HepG2 (cell line): Measurements from ENCODE around the gene EXPH5. TPM values are rescaled to one million over a fixed set of nuclear protein-coding genes. Genes with fewer than 3 reads are reported as not detected.

Source experiments
- ATAC-seq: fragments of 200-7000 bp; cut with Tn5 transposase; 3 replicates; pipeline ENCODE4 v1.9.1; 2020; ENCODE audit warnings: mild to moderate bottlenecking, moderate library complexity
- BruUV-seq: library from RNA; stranded (reverse); fragments of 400-500 nt; replicated peaks from 2 replicates; lab custom pipeline; 2021; lab: Mats Ljungman, UMichigan
- CTCF ChIA-PET: fragments of 300-600 bp; formaldehyde crosslinking; extraction: SDS; loops from one replicate; lab custom pipeline; 2021; ENCODE audit warnings: low total read pairs, inconsistent platforms, low intra/inter-chr PET ratio; lab: Yijun Ruan, JAX
- POLR2A ChIA-PET: fragments of 350-600 bp; sonication (Branson Sonifier 250); formaldehyde crosslinking; loops from one replicate; lab custom pipeline; 2020; ENCODE audit warnings: antibody characterized with exemption, inconsistent platforms; lab: Yijun Ruan, JAX
- DNase-seq: peaks from one replicate; pipeline ENCODE4 v3.0.0-alpha.2; 2015; ENCODE audit warnings: low spot score
- FAIRE-seq: peaks from 3 replicates; lab custom pipeline; 2011; peaks lifted over from hg19 to GRCh38; lab: Jason Lieb, UNC
- H2AFZ ChIP-seq: one replicate; pipeline ENCODE4 v1.6.1; 2011; ENCODE audit warnings: low read length, inconsistent platforms
- H3K27ac ChIP-seq: fragments of 300-600 bp; 3 replicates; pipeline ENCODE4 v1.8.0; 2011; ENCODE audit warnings: mixed run types, mild to moderate bottlenecking, mixed read lengths, low read length, inconsistent platforms; ENCODE audit not compliant: insufficient read depth; ENCODE audit errors: extremely low read length
- H3K27me3 ChIP-seq, 2 experiments: fragments of 200-600 bp in 1 of 2; 2 replicates in 1 of 2; 3 replicates in 1 of 2; pipeline versions ENCODE4 v1.6.0 to v1.8.0; 2011; ENCODE audit warnings: low read length in 2 of 2, mild to moderate bottlenecking in 2 of 2, moderate library complexity in 2 of 2, inconsistent platforms in 1 of 2; ENCODE audit not compliant: insufficient read depth in 2 of 2, control insufficient read depth in 1 of 2
- H3K36me3 ChIP-seq, 2 experiments: fragments of 200-600 bp in 1 of 2; replicated peaks in 1 of 2; 2 replicates in 1 of 2; 3 replicates in 1 of 2; pipeline versions ENCODE4 v1.5.1 to v1.8.0; 2011; ENCODE audit warnings: low read length in 2 of 2, inconsistent platforms in 1 of 2; ENCODE audit not compliant: insufficient read depth in 2 of 2, control insufficient read depth in 1 of 2
- H3K4me1 ChIP-seq: 2 replicates; pipeline ENCODE4 v1.5.1; 2012; ENCODE audit warnings: low read length, inconsistent platforms; ENCODE audit not compliant: insufficient read depth
- H3K4me2 ChIP-seq: 2 replicates; pipeline ENCODE4 v1.6.0; 2011; ENCODE audit warnings: low read depth, low read length, inconsistent platforms
- H3K4me3 ChIP-seq, 3 experiments: fragments of 200-600 bp in 1 of 3; sonication (generic), shearing (Covaris generic) in 1 of 3; replicated peaks in 1 of 3; 2 replicates each; pipeline ENCODE4 v1.5.1; 2011 to 2016; ENCODE audit warnings: low read length in 3 of 3, inconsistent platforms in 2 of 3, low read depth in 2 of 3, mild to moderate bottlenecking in 2 of 3, control low read depth in 1 of 3, mixed read lengths in 1 of 3; ENCODE audit not compliant: insufficient read depth in 1 of 3
- H3K79me2 ChIP-seq: one replicate; pipeline ENCODE4 v1.6.1; 2011; ENCODE audit warnings: low read length, inconsistent platforms; ENCODE audit not compliant: insufficient read depth
- H3K9ac ChIP-seq: 2 replicates; pipeline ENCODE4 v1.6.0; 2011; ENCODE audit warnings: mild to moderate bottlenecking, low read depth, low read length, inconsistent platforms; ENCODE audit not compliant: insufficient read depth
- H3K9me3 ChIP-seq: 2 replicates; pipeline ENCODE4 v1.5.1; 2012; ENCODE audit warnings: mild to moderate bottlenecking, low read length
- H4K20me1 ChIP-seq: 2 replicates; pipeline ENCODE4 v1.6.0; 2011; ENCODE audit warnings: inconsistent platforms, mild to moderate bottlenecking, low read length, moderate library complexity; ENCODE audit not compliant: insufficient read depth
- HOXA9 ChIP-seq: sonication (generic); formaldehyde crosslinking; IDR thresholded peaks from 2 replicates; pipeline ENCODE4 v1.8.1; 2022; ENCODE audit warnings: missing genetic modification reagents, mild to moderate bottlenecking, moderate library complexity, borderline replicate concordance
- SYNCRIP ChIP-seq: fragments of 200-400 bp; formaldehyde crosslinking; IDR thresholded peaks from 2 replicates; pipeline ENCODE4 v1.6.1; 2018; ENCODE audit warnings: mild to moderate bottlenecking, low read depth, low read length; ENCODE audit not compliant: insufficient read depth
- ZEB1 ChIP-seq: IDR thresholded peaks from 2 replicates; pipeline ENCODE4 v1.6.1; 2012; ENCODE audit warnings: mild to moderate bottlenecking, low read depth, inconsistent platforms; ENCODE audit not compliant: insufficient replicate concordance
- ZNF550 ChIP-seq: sonication (generic); formaldehyde crosslinking; IDR thresholded peaks from 2 replicates; pipeline ENCODE4 v1.4.0; 2020; ENCODE audit warnings: mild to moderate bottlenecking, missing genetic modification reagents, borderline replicate concordance
- ZNF616 ChIP-seq: sonication (generic); formaldehyde crosslinking; IDR thresholded peaks from 2 replicates; pipeline ENCODE4 v1.5.0; 2020; ENCODE audit warnings: low read depth, mild to moderate bottlenecking, missing genetic modification reagents
- WGBS: methylation state at CpG from one replicate; pipeline ENCODE4 v1.1.6; 2017; ENCODE audit warnings: low lambda C conversion rate; 5-methylcytosine and 5-hydroxymethylcytosine counted together
- in situ Hi-C: cut with HindIII; loops from 2 replicates; pipeline ENCODE4 v1.10.0; 2017; ENCODE audit warnings: low pct_unique_long_range_greater_than_20kb; ENCODE audit not compliant: extremely low pct_ligation_motif_present
- intact Hi-C: fragments of 100-400 bp; cut with micrococcal nuclease; formaldehyde crosslinking; loops from one replicate; pipeline ENCODE4 v1.10.0; 2022; ENCODE audit not compliant: unreplicated experiment
- polyA plus RNA-seq, 8 experiments: library from polyadenylated mRNA; depleted of rRNA in 3 of 8; stranded (reverse) in 7 of 8; unstranded in 1 of 8; fragments of >200 nt; fragmentation: Illumina TruSeq in 4 of 8; extraction: Trizol in 4 of 8; gene quantifications; 2 replicates each; pipeline versions ENCODE4 v1.2.1 to v1.2.3, GENCODE V29; 2011 to 2016; ENCODE audit warnings: low read depth in 4 of 8, missing spikeins in 1 of 8, mixed read lengths in 1 of 8; ENCODE audit not compliant: insufficient read depth in 1 of 8
- total RNA-seq, 5 experiments: library from RNA; depleted of rRNA; stranded (reverse); fragments of >200 nt; fragmentation: Illumina TruSeq; extraction: Trizol; gene quantifications; 2 replicates each; pipeline ENCODE4 v1.2.3, GENCODE V29; 2016; ENCODE audit warnings: low read depth in 1 of 5
- TF ChIP-seq, protein P1 (sequence below): sonication (generic); formaldehyde crosslinking; IDR thresholded peaks from 2 replicates; pipeline ENCODE4 v1.5.0; 2020; ENCODE audit warnings: mild to moderate bottlenecking, missing genetic modification reagents
- TF ChIP-seq, protein P2 (sequence below): sonication (generic); formaldehyde crosslinking; conservative IDR thresholded peaks from 2 replicates; pipeline ENCODE4 v1.4.0; 2020; ENCODE audit warnings: mild to moderate bottlenecking, missing genetic modification reagents, moderate library complexity
- TF ChIP-seq, protein P3 (sequence below): sonication (generic); formaldehyde crosslinking; conservative IDR thresholded peaks from 2 replicates; pipeline ENCODE4 v1.8.0; 2022; ENCODE audit warnings: mild to moderate bottlenecking, moderate library complexity, missing genetic modification reagents

Gene EXPH5
- total and polyA plus RNA-seq, 2 of the 13 experiments (the other 11 are each of a cell fraction or from before 2014, with no cell fraction given), result under 0.01 to 0.02 TPM

DNA sequence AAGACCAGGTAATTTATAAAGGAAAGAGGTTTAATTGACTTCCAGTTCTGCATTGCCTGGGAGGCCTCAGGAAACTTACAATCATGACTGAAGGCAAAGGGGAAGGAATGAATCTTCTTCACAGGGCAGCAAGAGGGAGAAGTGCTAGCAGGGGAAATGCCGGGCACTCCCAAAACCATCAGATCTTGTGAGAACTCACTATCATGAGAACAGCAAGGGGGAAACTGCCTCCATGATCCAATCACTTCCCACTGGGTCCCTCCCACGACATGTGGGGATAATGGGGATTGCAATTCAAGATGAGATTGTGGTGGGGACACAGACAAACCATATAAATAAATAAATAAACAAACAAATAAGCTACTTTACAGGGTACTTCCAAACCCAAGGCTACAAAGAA is 28.8 kb upstream of the EXPH5 start:
- H3K4me2 ChIP-seq, result no peak overlapping the region
- intact Hi-C loops, result no loop called here
- WGBS, result 51% methylated on average over 2 of the region's 2 CpGs
- H3K36me3 ChIP-seq, result no peaks in the 10 kb centered on the region
- H3K4me1 ChIP-seq, result no peaks in the 10 kb centered on the region
- H4K20me1 ChIP-seq, result no peaks in the 10 kb centered on the region
- H3K9me3 ChIP-seq, result no peaks in the 10 kb centered on the region
- TF ChIP-seq, protein P1, sequence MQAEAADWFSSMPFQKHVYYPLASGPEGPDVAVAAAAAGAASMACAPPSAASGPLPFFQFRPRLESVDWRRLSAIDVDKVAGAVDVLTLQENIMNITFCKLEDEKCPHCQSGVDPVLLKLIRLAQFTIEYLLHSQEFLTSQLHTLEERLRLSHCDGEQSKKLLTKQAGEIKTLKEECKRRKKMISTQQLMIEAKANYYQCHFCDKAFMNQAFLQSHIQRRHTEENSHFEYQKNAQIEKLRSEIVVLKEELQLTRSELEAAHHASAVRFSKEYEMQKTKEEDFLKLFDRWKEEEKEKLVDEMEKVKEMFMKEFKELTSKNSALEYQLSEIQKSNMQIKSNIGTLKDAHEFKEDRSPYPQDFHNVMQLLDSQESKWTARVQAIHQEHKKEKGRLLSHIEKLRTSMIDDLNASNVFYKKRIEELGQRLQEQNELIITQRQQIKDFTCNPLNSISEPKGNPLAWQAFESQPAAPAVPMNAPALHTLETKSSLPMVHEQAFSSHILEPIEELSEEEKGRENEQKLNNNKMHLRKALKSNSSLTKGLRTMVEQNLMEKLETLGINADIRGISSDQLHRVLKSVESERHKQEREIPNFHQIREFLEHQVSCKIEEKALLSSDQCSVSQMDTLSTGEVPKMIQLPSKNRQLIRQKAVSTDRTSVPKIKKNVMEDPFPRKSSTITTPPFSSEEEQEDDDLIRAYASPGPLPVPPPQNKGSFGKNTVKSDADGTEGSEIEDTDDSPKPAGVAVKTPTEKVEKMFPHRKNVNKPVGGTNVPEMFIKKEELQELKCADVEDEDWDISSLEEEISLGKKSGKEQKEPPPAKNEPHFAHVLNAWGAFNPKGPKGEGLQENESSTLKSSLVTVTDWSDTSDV (CRISPR knock-in tag), result no peak
- TF ChIP-seq, all 625 proteins: peak for 0
- in situ Hi-C loops, result no loop called here
- H3K27me3 ChIP-seq, result no peaks in the 10 kb centered on the region
- no peak overlapping the region for H2AFZ ChIP-seq
- H3K9ac ChIP-seq, result no peak overlapping the region
- BruUV-seq, result no TSS peak
- ATAC-seq, result no peak
- no peak for DNase-seq
- POLR2A ChIA-PET, result no interaction called here
- H3K79me2 ChIP-seq, result no peaks in the 10 kb centered on the region
- no peak overlapping the region for H3K4me3 ChIP-seq
- CTCF ChIA-PET, result no interaction called here
- no peak for FAIRE-seq
- no peak overlapping the region for H3K27ac ChIP-seq

DNA sequence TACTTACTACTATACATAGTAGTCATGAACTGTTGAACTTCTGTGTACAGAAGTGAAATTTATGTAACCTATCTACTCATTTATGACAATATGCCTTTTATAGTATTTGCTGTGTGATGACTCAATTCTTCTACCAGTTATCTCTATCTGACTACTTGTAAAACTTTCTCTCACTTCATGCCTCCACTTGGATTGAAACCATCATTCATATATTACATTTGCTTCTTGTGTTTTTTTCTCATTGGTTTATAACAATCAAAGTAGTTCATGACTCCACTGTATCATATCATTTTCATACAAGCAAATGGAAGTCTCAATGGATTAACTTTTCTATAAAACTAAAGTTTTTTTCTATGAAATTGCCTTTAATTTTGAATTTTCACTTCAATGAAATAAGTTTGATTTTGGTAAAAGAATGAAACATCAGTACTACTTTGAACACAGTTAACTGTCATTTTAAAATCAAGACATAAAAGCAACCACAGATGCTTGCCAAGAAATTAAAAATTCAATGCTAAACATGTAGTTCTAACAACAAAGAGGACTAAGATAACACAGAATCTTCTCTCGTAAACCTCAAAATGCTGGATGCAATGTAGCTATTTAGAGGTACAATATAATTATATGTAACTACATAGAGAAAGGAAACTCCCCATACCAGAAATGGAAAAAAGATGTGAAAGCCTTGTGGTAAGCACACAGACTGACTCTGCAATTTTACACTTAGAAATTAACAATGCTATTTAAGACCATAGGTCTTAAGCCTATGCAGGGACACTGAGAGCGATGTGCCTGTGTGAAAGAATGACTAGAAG is 27.6 kb upstream of the EXPH5 start:
- WGBS, result 23% methylated on average over 2 of the region's 2 CpGs
- no peaks in the 10 kb centered on the region for H3K4me1 ChIP-seq
- no peak for DNase-seq
- ChIA-PET POLR2A (no interaction called here), CTCF (no interaction called here)
- BruUV-seq, result no TSS peak
- no peaks in the 10 kb centered on the region for H3K36me3 ChIP-seq
- H4K20me1 ChIP-seq, result no peaks in the 10 kb centered on the region
- no peak overlapping the region for H3K27ac ChIP-seq
- H3K4me2 ChIP-seq, result no peak overlapping the region
- ATAC-seq, result no peak
- no peak overlapping the region for H2AFZ ChIP-seq
- no peak overlapping the region for H3K4me3 ChIP-seq
- no peak for FAIRE-seq
- H3K9me3 ChIP-seq, result no peaks in the 10 kb centered on the region
- in situ Hi-C loops, result no loop called here
- H3K79me2 ChIP-seq, result no peaks in the 10 kb centered on the region
- no peaks in the 10 kb centered on the region for H3K27me3 ChIP-seq
- H3K9ac ChIP-seq, result no peak overlapping the region
- intact Hi-C loops, result no loop called here
- TF ChIP-seq HOXA9 (CRISPR knock-in tag) (no peak), ZNF616 (CRISPR knock-in tag) (no peak), ZNF550 (no peak), ZEB1 (no peak), SYNCRIP (no peak)
- TF ChIP-seq, protein P2, sequence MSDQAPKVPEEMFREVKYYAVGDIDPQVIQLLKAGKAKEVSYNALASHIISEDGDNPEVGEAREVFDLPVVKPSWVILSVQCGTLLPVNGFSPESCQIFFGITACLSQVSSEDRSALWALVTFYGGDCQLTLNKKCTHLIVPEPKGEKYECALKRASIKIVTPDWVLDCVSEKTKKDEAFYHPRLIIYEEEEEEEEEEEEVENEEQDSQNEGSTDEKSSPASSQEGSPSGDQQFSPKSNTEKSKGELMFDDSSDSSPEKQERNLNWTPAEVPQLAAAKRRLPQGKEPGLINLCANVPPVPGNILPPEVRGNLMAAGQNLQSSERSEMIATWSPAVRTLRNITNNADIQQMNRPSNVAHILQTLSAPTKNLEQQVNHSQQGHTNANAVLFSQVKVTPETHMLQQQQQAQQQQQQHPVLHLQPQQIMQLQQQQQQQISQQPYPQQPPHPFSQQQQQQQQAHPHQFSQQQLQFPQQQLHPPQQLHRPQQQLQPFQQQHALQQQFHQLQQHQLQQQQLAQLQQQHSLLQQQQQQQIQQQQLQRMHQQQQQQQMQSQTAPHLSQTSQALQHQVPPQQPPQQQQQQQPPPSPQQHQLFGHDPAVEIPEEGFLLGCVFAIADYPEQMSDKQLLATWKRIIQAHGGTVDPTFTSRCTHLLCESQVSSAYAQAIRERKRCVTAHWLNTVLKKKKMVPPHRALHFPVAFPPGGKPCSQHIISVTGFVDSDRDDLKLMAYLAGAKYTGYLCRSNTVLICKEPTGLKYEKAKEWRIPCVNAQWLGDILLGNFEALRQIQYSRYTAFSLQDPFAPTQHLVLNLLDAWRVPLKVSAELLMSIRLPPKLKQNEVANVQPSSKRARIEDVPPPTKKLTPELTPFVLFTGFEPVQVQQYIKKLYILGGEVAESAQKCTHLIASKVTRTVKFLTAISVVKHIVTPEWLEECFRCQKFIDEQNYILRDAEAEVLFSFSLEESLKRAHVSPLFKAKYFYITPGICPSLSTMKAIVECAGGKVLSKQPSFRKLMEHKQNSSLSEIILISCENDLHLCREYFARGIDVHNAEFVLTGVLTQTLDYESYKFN (CRISPR knock-in tag), result no peak
- TF ChIP-seq, protein P3, sequence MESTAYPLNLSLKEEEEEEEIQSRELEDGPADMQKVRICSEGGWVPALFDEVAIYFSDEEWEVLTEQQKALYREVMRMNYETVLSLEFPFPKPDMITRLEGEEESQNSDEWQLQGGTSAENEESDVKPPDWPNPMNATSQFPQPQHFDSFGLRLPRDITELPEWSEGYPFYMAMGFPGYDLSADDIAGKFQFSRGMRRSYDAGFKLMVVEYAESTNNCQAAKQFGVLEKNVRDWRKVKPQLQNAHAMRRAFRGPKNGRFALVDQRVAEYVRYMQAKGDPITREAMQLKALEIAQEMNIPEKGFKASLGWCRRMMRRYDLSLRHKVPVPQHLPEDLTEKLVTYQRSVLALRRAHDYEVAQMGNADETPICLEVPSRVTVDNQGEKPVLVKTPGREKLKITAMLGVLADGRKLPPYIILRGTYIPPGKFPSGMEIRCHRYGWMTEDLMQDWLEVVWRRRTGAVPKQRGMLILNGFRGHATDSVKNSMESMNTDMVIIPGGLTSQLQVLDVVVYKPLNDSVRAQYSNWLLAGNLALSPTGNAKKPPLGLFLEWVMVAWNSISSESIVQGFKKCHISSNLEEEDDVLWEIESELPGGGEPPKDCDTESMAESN (CRISPR knock-in tag), result no peak
